GM12864 (cell line): ENCODE data around the gene PRMT7.

Experiments
- DNase-seq: peaks from one replicate; pipeline ENCODE4 v3.0.0-alpha.2; 2011; ENCODE audit warnings: low read depth
- H3K4me3 ChIP-seq: 2 replicates; pipeline ENCODE4 v1.5.1; 2011; ENCODE audit warnings: mild to moderate bottlenecking, low read depth, low read length, control low read depth
- TF ChIP-seq, protein P1 (sequence below): IDR thresholded peaks from 2 replicates; pipeline ENCODE4 v1.5.1; 2011; ENCODE audit warnings: low read depth, mild to moderate bottlenecking, moderate library complexity, low read length, control low read depth, inconsistent platforms; ENCODE audit errors: missing control alignments

The PRMT7 gene

DNA sequence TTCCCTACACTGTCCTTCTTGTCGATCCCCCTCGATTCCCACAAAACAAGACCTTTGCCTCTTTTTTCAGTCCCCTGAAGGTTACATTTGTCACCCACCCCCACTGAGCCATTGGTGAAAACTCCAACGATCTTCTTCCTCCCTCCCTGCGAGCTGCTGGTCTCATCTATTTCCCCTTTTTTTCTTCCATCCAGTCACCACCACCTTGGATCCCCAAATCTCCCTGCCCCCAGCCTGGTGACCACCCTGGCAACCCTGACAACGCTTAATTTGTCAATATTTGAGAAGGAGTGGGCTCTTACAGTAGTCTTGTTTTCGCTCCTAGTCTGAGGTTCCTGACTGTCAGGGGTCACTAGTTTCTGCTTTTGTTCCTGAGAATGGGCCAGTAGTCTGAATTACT, 74.6 kb downstream of the PRMT7 start:
- no peak overlapping the region for H3K4me3 ChIP-seq
- TF ChIP-seq, protein P1, sequence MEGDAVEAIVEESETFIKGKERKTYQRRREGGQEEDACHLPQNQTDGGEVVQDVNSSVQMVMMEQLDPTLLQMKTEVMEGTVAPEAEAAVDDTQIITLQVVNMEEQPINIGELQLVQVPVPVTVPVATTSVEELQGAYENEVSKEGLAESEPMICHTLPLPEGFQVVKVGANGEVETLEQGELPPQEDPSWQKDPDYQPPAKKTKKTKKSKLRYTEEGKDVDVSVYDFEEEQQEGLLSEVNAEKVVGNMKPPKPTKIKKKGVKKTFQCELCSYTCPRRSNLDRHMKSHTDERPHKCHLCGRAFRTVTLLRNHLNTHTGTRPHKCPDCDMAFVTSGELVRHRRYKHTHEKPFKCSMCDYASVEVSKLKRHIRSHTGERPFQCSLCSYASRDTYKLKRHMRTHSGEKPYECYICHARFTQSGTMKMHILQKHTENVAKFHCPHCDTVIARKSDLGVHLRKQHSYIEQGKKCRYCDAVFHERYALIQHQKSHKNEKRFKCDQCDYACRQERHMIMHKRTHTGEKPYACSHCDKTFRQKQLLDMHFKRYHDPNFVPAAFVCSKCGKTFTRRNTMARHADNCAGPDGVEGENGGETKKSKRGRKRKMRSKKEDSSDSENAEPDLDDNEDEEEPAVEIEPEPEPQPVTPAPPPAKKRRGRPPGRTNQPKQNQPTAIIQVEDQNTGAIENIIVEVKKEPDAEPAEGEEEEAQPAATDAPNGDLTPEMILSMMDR = no peak

DNA sequence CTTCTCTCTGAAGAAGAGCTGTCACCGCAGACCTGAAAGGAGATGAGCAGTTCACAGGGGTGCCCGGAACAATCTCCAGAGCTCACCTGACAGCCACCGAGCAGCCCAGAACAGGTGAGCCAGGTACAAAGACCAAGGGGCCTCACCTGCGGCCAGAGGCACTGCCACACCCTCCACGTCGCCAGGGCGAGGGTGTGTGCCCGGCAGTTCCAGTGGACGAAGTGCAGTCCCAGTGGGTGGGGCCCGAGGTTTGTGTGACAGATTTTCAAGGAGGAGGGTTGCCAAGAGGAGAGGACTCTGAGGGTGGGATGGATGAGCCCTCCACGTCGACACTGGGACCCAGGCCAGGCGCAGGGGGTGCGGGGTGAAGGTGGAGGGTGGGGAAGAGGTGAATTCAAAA, 75.8 kb downstream of the PRMT7 start:
- TF ChIP-seq, protein P1 = no peak
- no peak for DNase-seq
- H3K4me3 ChIP-seq = no peak overlapping the region

More for the DNA sequence above, 74.6 kb downstream of the PRMT7 start:
- DNase-seq = no peak

DNA sequence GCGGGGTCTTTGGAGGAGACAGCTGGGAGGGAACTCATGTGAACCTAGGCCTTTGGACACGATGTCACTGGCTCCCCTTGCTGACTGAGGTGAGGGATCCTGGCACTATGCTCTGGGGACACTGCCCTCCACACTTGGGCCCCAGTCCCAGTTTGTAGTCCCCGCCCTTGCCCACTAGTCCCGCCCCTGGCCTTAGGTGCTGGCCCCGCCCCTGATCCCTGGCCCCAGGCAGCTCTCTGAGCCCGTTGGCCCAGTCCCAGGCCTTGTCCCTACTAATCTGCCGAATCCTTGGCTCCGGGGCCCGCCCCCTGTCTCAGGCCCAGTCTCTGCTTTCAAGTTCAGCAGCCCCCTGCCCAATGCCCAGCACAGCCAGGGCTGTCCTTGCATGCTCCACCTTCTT, 76.5 kb downstream of the PRMT7 start:
- DNase-seq = no peak
- TF ChIP-seq, protein P1 = no peak
- no peak overlapping the region for H3K4me3 ChIP-seq

DNA sequence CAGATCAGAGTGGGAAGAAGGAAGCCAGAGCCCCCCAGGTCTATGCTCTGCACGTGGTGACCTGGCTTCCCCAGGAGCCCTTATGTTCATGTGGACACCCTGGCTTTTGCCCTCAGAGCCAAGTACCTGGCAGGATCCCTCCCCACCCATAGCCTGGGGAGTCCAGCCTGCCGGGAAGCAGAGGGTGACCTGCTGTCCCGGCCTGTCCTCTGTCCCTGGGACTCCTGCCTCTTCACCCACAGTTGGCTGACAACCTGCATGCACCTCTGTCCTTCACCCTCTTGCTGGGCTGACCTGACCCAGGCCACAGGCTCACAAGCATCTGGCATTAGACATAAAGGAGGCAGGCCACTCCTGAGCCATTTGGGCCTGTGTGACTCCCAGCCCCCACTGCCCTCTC, 77.3 kb downstream of the PRMT7 start:
- no peak for DNase-seq
- TF ChIP-seq, protein P1 = no peak
- no peak overlapping the region for H3K4me3 ChIP-seq

DNA sequence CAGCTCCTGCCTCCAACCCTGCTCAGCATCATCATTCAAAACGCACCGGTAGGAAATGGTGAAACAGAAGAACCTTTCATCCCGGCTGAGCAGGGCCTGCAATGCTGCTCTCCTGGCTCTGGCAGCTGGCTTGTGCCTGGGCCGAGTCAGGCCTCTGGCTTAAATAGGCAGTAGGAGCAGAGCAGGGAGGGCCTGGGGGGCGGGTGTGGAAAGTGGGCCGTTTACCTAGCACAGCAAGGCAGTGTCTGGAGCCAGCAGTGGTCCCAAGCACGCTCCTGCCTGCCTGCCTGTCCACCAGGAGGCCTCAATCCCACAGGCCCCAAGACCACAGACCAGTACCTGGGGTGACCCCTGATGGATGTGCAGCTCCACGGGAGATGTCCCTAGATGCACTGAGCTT, 78.2 kb downstream of the PRMT7 start:
- no peak overlapping the region for H3K4me3 ChIP-seq
- no peak for DNase-seq
- TF ChIP-seq, protein P1 = no peak

DNA sequence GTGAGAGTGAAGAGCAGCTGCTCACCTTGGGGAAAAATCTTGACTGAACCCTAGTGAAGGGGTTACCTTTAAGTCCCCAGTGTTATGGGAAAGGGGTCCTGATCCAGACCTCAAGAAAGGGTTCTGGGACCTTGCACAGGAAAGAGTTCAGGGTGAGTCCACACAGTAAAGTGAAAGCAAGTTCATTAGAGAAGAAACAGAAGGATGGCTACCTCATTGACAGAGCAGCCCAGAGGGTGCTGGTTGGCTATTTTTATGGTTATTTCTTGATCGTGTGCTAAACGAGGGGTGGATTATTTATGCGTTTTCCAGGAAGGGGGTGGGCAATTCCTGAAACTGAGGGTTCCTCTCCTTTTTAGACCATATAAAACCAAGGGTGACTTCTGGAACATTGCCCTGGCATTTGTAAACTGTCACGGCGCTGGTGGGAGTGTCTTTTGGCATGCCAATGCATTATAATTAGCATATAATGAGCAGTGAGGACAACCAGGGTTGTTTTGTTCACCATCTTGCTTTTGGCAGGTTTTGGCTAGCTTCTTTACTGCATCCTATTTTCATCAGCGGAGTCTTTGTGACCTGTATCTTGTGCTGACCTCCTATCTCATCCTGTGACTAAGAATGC, 79.0 kb downstream of the PRMT7 start:
- no peak overlapping the region for H3K4me3 ChIP-seq
- DNase-seq = no peak
- TF ChIP-seq, protein P1 = no peak

DNA sequence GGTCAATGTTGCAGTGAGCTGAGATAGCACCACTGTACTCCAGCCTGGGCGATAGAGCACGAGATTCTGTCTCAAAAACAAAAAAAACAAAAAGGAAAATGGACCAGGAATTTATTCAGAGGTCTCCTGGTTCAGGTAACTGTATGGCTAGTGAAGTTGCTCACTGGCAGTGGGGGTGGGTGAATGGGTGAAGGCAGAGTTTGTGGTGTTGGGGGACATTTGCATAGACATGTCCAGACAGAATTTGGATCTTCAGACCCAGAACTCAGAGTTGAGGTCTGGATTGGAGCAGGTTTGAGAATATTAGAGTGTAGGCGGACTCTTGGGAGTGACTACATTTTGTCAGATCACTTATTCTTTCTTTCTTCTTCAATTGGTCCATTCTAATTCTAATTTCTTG, 82.5 kb downstream of the PRMT7 start:
- DNase-seq = no peak
- no peak overlapping the region for H3K4me3 ChIP-seq
- TF ChIP-seq, protein P1 = no peak
